ENCODE measurements around the gene CNTN3. TPM values are rescaled to one million over a fixed set of nuclear protein-coding genes. Genes with fewer than 3 reads are reported as not detected.

Gene CNTN3
- total and polyA plus RNA-seq, 2 donors from 2014 or later, result 3.8 TPM

DNA sequence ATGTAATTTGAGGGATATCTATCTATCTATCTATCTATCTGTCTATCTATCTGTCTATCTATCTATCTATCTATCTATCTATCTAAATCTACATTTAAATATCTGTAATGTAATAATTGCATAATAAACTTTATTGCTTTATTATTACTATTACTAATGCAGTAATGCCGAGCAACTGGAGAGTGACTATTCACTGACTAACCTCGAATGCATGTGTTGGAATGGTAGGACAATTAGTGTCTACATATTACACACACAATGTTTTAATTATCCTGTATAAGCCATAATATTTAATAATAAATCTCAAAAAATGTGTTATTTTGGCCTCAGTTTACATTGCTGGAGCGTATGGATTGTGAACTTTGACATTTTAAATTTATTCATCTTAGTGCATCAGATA is 25.2 kb upstream of the CNTN3 start:
- no peak overlapping the region for H3K9ac ChIP-seq (ENCODE audit: low read length in 3 of 3)
- FAIRE-seq, result no peak
- no peaks in the 10 kb centered on the region for H3K9me3 ChIP-seq (ENCODE audit: control insufficient read depth in 2 of 3, insufficient read depth in 1 of 3, low read length in 3 of 3)
- no peaks in the 10 kb centered on the region for H3K27me3 ChIP-seq (ENCODE audit: control insufficient read depth, insufficient read depth, low read length)
- intact Hi-C loops (cut with DNase I), result no loop called here
- H3K27ac ChIP-seq (ENCODE audit: low read depth in 2 of 2, low read length in 2 of 2), result no peak overlapping the region
- no peak for DNase-seq
- H3K4me1 ChIP-seq (ENCODE audit: control insufficient read depth in 2 of 3, insufficient read depth in 2 of 3, low read depth in 1 of 3, low read length in 3 of 3), result no peaks in the 10 kb centered on the region
- no peaks in the 10 kb centered on the region for H3K36me3 ChIP-seq (ENCODE audit: control insufficient read depth in 2 of 3, insufficient read depth in 3 of 3, low read length in 3 of 3)
- H3K4me3 ChIP-seq (ENCODE audit: low read length in 3 of 3), result no peak overlapping the region
- TF ChIP-seq, protein P1, sequence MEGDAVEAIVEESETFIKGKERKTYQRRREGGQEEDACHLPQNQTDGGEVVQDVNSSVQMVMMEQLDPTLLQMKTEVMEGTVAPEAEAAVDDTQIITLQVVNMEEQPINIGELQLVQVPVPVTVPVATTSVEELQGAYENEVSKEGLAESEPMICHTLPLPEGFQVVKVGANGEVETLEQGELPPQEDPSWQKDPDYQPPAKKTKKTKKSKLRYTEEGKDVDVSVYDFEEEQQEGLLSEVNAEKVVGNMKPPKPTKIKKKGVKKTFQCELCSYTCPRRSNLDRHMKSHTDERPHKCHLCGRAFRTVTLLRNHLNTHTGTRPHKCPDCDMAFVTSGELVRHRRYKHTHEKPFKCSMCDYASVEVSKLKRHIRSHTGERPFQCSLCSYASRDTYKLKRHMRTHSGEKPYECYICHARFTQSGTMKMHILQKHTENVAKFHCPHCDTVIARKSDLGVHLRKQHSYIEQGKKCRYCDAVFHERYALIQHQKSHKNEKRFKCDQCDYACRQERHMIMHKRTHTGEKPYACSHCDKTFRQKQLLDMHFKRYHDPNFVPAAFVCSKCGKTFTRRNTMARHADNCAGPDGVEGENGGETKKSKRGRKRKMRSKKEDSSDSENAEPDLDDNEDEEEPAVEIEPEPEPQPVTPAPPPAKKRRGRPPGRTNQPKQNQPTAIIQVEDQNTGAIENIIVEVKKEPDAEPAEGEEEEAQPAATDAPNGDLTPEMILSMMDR (IDR thresholded peaks at IDR 0.05; ENCODE audit: borderline replicate concordance, extremely low read depth, insufficient read depth), result no peak

- Histone ChIP-seq H3K27me3 (ENCODE audit: control insufficient read depth, insufficient read depth, low read length) (no peaks in the 10 kb centered on the region), H3K4me3 (ENCODE audit: low read length in 3 of 3) (no peak overlapping the region), H3K9me3 (ENCODE audit: control insufficient read depth in 2 of 3, insufficient read depth in 1 of 3, low read length in 3 of 3) (no peaks in the 10 kb centered on the region), H3K27ac (ENCODE audit: low read depth in 2 of 2, low read length in 2 of 2) (no peak overlapping the region), H3K36me3 (ENCODE audit: control insufficient read depth in 2 of 3, insufficient read depth in 3 of 3, low read length in 3 of 3) (no peaks in the 10 kb centered on the region), H3K4me1 (ENCODE audit: control insufficient read depth in 2 of 3, insufficient read depth in 2 of 3, low read depth in 1 of 3, low read length in 3 of 3) (no peaks in the 10 kb centered on the region), H3K9ac (ENCODE audit: low read length in 3 of 3) (no peak overlapping the region)
- intact Hi-C loops (cut with DNase I), result no loop called here
- DNase-seq (no peak), FAIRE-seq (no peak)
- TF ChIP-seq, protein P1 (IDR thresholded peaks at IDR 0.05; ENCODE audit: borderline replicate concordance, extremely low read depth, insufficient read depth), result no peak
These were observed 22.5 kb upstream of the CNTN3 start for GRCh38 chr3:74636981-74637380.

- DNase-seq (no peak), FAIRE-seq (no peak)
- no peaks in the 10 kb centered on the region for H3K27me3 ChIP-seq (ENCODE audit: control insufficient read depth, insufficient read depth, low read length)
- no peak overlapping the region for H3K27ac ChIP-seq (ENCODE audit: low read depth in 2 of 2, low read length in 2 of 2)
- H3K9ac ChIP-seq (ENCODE audit: low read length in 3 of 3), result no peak overlapping the region
- no peak overlapping the region for H3K4me3 ChIP-seq (ENCODE audit: low read length in 3 of 3)
- no peaks in the 10 kb centered on the region for H3K36me3 ChIP-seq (ENCODE audit: control insufficient read depth in 2 of 3, insufficient read depth in 3 of 3, low read length in 3 of 3)
- no peaks in the 10 kb centered on the region for H3K4me1 ChIP-seq (ENCODE audit: control insufficient read depth in 2 of 3, insufficient read depth in 2 of 3, low read depth in 1 of 3, low read length in 3 of 3)
- TF ChIP-seq, protein P1 (IDR thresholded peaks at IDR 0.05; ENCODE audit: borderline replicate concordance, extremely low read depth, insufficient read depth), result no peak
- no peaks in the 10 kb centered on the region for H3K9me3 ChIP-seq (ENCODE audit: control insufficient read depth in 2 of 3, insufficient read depth in 1 of 3, low read length in 3 of 3)
- intact Hi-C loops (cut with DNase I), result no loop called here
These were observed 18.6 kb upstream of the CNTN3 start for GRCh38 chr3:74633021-74633420.

Measured in kidney (tissue), 14 donors.